ENCODE results near the gene FOSB.

FOSB gene

GRCh38 chr19:45467115-45467455 is 711 bp upstream of the FOSB start:
- peak overlapping the region; percentile 66 for H3K4me3 ChIP-seq (ENCODE audit: low read depth, low read length)

GRCh38 chr19:45468159-45468651 is 409 bp downstream of the FOSB start:
- H3K4me3 ChIP-seq (ENCODE audit: low read depth, low read length): peak overlapping the region; percentile 66

- peak overlapping the region; percentile 66 for H3K4me3 ChIP-seq (ENCODE audit: low read depth, low read length)
Measured at GRCh38 chr19:45468803-45469131, 971 bp downstream of the FOSB start.

GRCh38 chr19:45469132-45469944 is 1.5 kb downstream of the FOSB start:
- peak overlapping the region; percentile 66 for H3K4me3 ChIP-seq (ENCODE audit: low read depth, low read length)

- peak overlapping the region; percentile 66 for H3K4me3 ChIP-seq (ENCODE audit: low read depth, low read length)
Measured at GRCh38 chr19:45469945-45470761, 2.4 kb downstream of the FOSB start.

- H3K4me3 ChIP-seq (ENCODE audit: low read depth, low read length): no peak overlapping the region
Measured at GRCh38 chr19:45470762-45471081, 2.9 kb downstream of the FOSB start.

GRCh38 chr19:45471111-45471930 is 3.5 kb downstream of the FOSB start:
- no peak overlapping the region for H3K4me3 ChIP-seq (ENCODE audit: low read depth, low read length)

- H3K4me3 ChIP-seq (ENCODE audit: low read depth, low read length): peak overlapping the region; percentile 20
Measured at GRCh38 chr19:45471931-45472562, 4.3 kb downstream of the FOSB start.

GRCh38 chr19:45472563-45473366 is 5.0 kb downstream of the FOSB start:
- H3K4me3 ChIP-seq (ENCODE audit: low read depth, low read length): peak overlapping the region; percentile 20

- H3K4me3 ChIP-seq (ENCODE audit: low read depth, low read length): no peak overlapping the region
Measured at GRCh38 chr19:45473367-45473681, 5.5 kb downstream of the FOSB start.

GRCh38 chr19:45473682-45474605 is 6.1 kb downstream of the FOSB start:
- H3K4me3 ChIP-seq (ENCODE audit: low read depth, low read length): no peak overlapping the region

GRCh38 chr19:45474606-45475521 is 7.1 kb downstream of the FOSB start:
- no peak overlapping the region for H3K4me3 ChIP-seq (ENCODE audit: low read depth, low read length)

GRCh38 chr19:45475537-45476291 is 7.9 kb downstream of the FOSB start:
- no peak overlapping the region for H3K4me3 ChIP-seq (ENCODE audit: low read depth, low read length)

- H3K4me3 ChIP-seq (ENCODE audit: low read depth, low read length): no peak overlapping the region
Measured at GRCh38 chr19:45476304-45476703, 8.5 kb downstream of the FOSB start.

- no peak overlapping the region for H3K4me3 ChIP-seq (ENCODE audit: low read depth, low read length)
Measured at GRCh38 chr19:45477186-45477585, 9.4 kb downstream of the FOSB start.

GRCh38 chr19:45477713-45478453 is 10.1 kb downstream of the FOSB start:
- no peak overlapping the region for H3K4me3 ChIP-seq (ENCODE audit: low read depth, low read length)
